DMS 273 (cell line): ENCODE measurements around the gene SBDS.

Source experiments
- DNase-seq: peaks from one replicate; lab custom pipeline; 2025; ENCODE audit not compliant: unreplicated experiment; lab: John Stamatoyannopoulos, UW

The SBDS gene

GRCh38 chr7:66948480-66949109 lies 46.8 kb downstream of the SBDS start:
- no peak for DNase-seq

- DNase-seq: no peak
Measured at GRCh38 chr7:66946545-66946944, 48.8 kb downstream of the SBDS start.

- DNase-seq: no peak
Measured at GRCh38 chr7:66939325-66939724, 56.1 kb downstream of the SBDS start.

- DNase-seq: no peak
Measured at GRCh38 chr7:66937940-66938339, 57.4 kb downstream of the SBDS start.
